Dendritic cell treated with granulocyte-macrophage colony-stimulating factor and Interleukin-4, amounts not matched to agents 40 ng/mL and 50 ng/mL, for 4 days (primary cell): ENCODE data around the gene CLIP2.

Experiments
- H3K27ac Mint-ChIP-seq: one replicate; pipeline ENCODE4 v1.8.0; 2022; ENCODE audit warnings: mild to moderate bottlenecking, mixed read lengths
- H3K27me3 Mint-ChIP-seq: one replicate; pipeline ENCODE4 v1.8.0; 2022; ENCODE audit warnings: mild to moderate bottlenecking, mixed read lengths
- H3K36me3 Mint-ChIP-seq: one replicate; pipeline ENCODE4 v1.8.0; 2022; ENCODE audit warnings: low read depth, mixed read lengths
- H3K4me1 Mint-ChIP-seq: one replicate; pipeline ENCODE4 v1.8.0; 2022; ENCODE audit warnings: low read depth, mixed read lengths
- H3K4me3 Mint-ChIP-seq: one replicate; pipeline ENCODE4 v1.8.0; 2022; ENCODE audit warnings: mild to moderate bottlenecking, moderate library complexity, mixed read lengths
- H3K9me3 Mint-ChIP-seq: one replicate; pipeline ENCODE4 v1.8.0; 2022; ENCODE audit warnings: mixed read lengths
- intact Hi-C: fragments of 100-400 bp; cut with micrococcal nuclease; formaldehyde crosslinking; loops from one replicate; pipeline ENCODE4 v1.15.0; 2022

The CLIP2 gene

GRCh38 chr7:74258639-74259038, 30.6 kb upstream of the CLIP2 start:
- H3K27me3 Mint-ChIP-seq: no peaks in the 10 kb centered on the region
- intact Hi-C loops: no loop called here
- H3K36me3 Mint-ChIP-seq: peaks cover 10% of the 10 kb centered on the region
- H3K9me3 Mint-ChIP-seq: no peaks in the 10 kb centered on the region
- H3K4me1 Mint-ChIP-seq: peaks cover 26% of the 10 kb centered on the region
- H3K4me3 Mint-ChIP-seq: no peak overlapping the region
- no peak overlapping the region for H3K27ac Mint-ChIP-seq

DNA sequence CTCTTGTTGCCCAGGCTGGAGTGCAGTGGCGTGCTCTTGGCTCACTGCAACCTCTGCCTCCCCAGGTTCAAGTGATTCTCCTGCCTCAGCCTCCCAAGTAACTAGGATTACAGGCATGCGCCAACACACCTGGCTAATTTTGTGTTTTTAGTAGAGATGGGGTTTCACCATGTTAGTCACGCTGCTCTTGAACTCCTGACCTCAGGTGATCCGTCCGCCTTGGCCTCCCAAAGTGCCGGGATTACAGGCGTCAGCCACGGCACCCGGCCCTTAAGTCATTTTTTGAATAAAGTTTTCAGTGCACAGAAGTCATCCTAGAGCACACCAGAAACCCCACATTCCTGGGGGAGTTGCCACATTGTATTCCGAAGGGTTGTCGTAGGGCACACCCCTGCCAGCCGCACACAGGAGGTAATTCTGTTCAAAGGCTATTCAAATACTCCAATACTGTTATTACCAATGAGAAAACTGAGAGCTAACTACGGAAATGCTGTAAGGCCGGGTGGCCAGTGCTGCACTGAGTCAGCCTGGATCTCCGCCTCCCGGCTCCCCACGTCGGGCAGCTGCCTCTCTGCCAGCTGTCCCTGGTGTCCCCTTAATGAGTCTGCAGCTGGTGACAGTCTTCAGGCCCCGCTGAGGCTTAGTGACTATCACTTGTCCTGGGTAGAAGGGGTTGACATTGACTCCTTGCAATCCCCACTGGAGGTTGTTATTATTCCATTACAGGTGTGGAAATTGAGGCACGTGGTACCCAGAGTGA, 26.4 kb upstream of the CLIP2 start:
- Mint-ChIP-seq H3K27me3 (no peaks in the 10 kb centered on the region), H3K4me1 (peaks cover 7% of the 10 kb centered on the region), H3K9me3 (no peaks in the 10 kb centered on the region), H3K36me3 (no peaks in the 10 kb centered on the region), H3K4me3 (no peak overlapping the region), H3K27ac (no peak overlapping the region)
- intact Hi-C loops: no loop called here

DNA sequence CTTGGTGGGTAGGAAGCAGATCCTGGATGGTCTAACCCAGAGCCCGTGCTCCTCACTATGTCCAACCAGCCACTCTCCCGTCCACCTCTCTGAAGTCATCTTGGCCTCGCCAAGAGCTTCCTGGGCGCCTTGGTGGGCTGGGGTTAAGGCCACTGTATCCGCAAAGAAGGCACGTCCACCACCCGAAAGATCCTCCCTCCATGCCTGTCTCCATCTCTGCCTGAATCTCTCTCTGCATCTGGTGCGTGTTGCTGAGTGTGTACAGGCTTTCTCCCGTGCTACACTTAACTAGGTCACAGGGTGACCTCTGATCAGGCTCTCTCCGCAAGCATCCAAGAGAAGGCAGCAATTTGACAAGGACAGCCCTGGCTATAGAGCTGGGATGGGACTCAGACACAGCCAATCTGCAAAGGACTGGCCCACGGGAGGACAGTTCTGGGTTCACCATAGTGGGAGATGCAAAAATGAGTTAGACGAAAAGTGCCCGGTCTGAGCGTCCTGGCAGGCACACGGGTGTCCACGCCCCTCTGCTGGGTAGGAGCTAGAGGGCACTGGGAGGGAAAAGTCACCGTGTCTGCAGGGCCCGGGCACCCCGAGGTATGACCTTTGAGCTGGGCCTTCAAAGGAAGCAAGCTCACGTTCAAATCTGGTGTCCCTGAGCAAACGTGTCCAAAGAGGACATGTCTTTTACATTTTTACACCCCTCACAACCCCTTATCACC, 25.6 kb upstream of the CLIP2 start:
- no peak overlapping the region for H3K27ac Mint-ChIP-seq
- no peaks in the 10 kb centered on the region for H3K9me3 Mint-ChIP-seq
- no peaks in the 10 kb centered on the region for H3K27me3 Mint-ChIP-seq
- no peak overlapping the region for H3K4me3 Mint-ChIP-seq
- no peaks in the 10 kb centered on the region for H3K36me3 Mint-ChIP-seq
- intact Hi-C loops: no loop called here
- H3K4me1 Mint-ChIP-seq: peaks cover 7% of the 10 kb centered on the region

- Mint-ChIP-seq H3K27ac (no peak overlapping the region), H3K4me1 (peaks cover 13% of the 10 kb centered on the region), H3K36me3 (no peaks in the 10 kb centered on the region), H3K27me3 (peaks cover 5% of the 10 kb centered on the region), H3K4me3 (no peak overlapping the region), H3K9me3 (no peaks in the 10 kb centered on the region)
- intact Hi-C loops: no loop called here
Measured at GRCh38 chr7:74266191-74266963, 22.8 kb upstream of the CLIP2 start.

DNA sequence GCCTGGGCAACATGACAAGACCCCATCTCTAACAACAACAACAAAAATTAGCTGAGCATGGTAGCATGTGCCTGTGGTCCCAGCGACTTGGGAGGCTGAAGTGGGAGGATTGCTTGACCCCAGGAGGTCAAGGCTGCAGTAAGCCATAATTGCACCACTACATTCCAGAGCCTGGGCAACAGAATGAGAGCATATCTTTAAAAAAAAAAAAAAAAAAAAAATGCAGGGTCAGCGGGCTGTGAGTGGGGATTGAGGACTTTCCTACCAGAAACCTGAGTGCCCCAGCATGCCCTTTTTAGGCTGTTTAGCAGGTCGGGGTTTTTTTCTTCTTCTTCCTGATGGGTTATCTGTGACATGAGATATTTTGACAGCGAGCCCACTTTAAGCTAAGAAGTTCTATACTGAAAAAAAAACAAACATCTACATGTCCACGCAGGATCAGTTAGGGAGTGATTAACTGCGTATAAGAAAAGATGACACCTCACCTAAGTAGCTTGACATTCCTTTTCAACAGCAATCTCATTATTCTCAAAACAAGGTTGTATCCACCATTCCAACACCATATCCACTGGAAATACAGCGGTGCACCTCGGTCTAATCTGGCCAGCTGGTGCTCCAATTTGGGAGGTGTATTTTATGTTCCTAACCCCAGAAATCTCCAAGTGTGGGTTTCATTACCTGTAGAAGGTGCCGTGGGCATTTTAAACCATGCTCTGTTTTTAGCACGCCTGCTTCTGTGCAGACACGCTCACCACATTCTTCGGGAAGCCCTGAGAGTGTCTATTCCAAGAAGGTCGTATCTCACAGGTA, 21.2 kb upstream of the CLIP2 start:
- intact Hi-C loops: no loop called here
- Mint-ChIP-seq H3K27me3 (peaks cover 5% of the 10 kb centered on the region), H3K4me3 (no peak overlapping the region)

DNA sequence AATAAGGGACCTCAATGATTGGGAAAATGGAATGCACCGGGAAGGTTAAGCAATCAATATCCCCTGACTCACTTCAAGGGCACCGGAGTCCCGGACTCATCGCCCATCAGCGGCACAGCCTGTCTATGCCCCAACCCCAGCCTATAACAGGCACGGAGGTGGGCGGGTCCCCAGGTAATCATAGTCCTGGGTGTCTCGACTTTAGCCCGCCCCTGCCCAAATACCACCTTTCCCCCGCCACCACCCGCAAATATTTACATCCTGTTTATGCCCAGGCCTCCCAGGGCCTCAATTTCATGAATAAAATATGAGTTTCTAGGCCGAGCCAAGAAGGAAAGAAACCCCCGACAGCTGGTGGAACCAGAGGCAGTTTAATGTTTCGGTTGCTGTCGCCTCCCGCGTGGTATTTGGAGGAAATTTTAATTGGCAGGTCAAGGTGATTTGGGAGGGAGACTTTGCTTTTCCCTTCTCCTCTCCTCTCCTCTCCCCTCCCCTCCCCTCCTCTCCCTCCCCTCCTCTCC, 19.4 kb upstream of the CLIP2 start:
- intact Hi-C loops: no loop called here
- Mint-ChIP-seq H3K27ac (peak overlapping the region; percentile 41), H3K4me3 (peak overlapping the region; percentile 71), H3K36me3 (no peaks in the 10 kb centered on the region), H3K27me3 (peaks cover 5% of the 10 kb centered on the region), H3K4me1 (peaks cover 40% of the 10 kb centered on the region), H3K9me3 (no peaks in the 10 kb centered on the region)

More for the DNA sequence above, 21.2 kb upstream of the CLIP2 start:
- peaks cover 28% of the 10 kb centered on the region for H3K4me1 Mint-ChIP-seq
- no peak overlapping the region for H3K27ac Mint-ChIP-seq
- H3K9me3 Mint-ChIP-seq: no peaks in the 10 kb centered on the region
- H3K36me3 Mint-ChIP-seq: no peaks in the 10 kb centered on the region

GRCh38 chr7:74271742-74272141, 17.5 kb upstream of the CLIP2 start:
- Mint-ChIP-seq H3K27me3 (peaks cover 5% of the 10 kb centered on the region), H3K4me1 (peaks cover 42% of the 10 kb centered on the region), H3K36me3 (no peaks in the 10 kb centered on the region), H3K9me3 (no peaks in the 10 kb centered on the region), H3K4me3 (peak overlapping the region; percentile 41), H3K27ac (peak overlapping the region; percentile 94)
- intact Hi-C loops: loop anchor here (2.0 kb wide), 2 partner anchors 17 kb away; partner anchors contain the start of genes CLIP2 and RFC2

DNA sequence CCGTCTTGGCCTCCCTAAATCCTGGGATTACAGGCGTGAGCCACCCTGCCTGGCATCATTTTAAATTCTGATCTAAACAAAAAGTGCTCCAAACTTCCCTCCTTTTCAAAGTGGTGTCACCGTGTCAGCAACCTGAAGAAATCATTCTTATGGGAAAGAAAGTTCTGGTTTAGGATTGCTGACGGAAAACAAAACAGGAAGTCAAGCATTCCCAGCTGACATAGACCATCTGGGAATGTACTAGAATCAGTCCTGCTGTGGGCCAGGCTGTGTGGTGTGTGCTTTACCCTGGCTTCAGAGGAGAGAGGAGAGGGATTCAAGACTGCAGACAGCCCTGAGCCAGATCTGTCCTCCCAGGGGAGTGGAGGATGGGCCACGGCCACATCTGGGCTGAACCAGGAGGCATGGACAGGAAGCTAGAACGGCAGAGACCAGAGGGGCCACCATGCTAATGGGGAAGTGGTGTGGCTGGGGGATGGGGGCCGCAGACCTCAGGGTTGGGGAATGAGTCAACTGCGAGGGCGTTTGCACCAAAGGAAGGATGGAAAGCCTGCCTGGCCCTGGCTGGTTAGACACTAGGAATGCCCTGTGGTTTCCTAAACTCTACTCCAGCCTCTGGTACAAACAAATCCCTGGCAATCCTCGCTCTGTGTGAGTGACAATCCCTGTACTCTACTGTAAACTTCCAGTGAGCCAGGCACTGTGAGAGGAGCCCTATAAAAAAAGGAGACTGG, 16.7 kb upstream of the CLIP2 start:
- intact Hi-C loops: loop anchor here (2.0 kb wide), 2 partner anchors 16 to 18 kb away; partner anchors contain the start of genes CLIP2 and RFC2
- Mint-ChIP-seq H3K4me3 (peak overlapping the region; percentile 41), H3K27me3 (peaks cover 5% of the 10 kb centered on the region), H3K36me3 (no peaks in the 10 kb centered on the region), H3K9me3 (no peaks in the 10 kb centered on the region), H3K27ac (peak overlapping the region; percentile 94), H3K4me1 (peaks cover 44% of the 10 kb centered on the region)

- intact Hi-C loops: no loop called here
- Mint-ChIP-seq H3K27me3 (no peaks in the 10 kb centered on the region), H3K4me1 (peaks cover 56% of the 10 kb centered on the region), H3K36me3 (no peaks in the 10 kb centered on the region), H3K4me3 (no peak overlapping the region), H3K27ac (no peak overlapping the region), H3K9me3 (no peaks in the 10 kb centered on the region)
Measured at GRCh38 chr7:74275401-74275881, 13.8 kb upstream of the CLIP2 start.

DNA sequence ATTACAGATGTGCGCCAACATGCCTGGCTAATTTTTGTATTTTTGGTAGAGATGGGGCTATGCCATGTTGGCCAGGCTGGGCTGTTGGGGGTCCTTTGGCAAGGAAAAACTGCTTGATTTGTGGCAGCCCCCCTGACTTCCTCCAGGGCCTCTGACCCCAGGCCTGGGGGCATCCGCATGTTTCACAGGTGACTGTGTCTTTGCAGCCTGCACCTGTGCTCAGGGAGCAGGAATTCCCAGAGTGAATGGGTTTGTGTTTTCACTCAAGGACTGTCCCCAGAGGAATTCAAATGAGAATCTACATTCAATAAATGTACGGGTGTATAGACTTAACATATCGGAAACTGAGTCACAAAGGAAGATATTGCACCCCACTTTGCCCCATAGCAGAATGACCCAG, 11.6 kb upstream of the CLIP2 start:
- Mint-ChIP-seq H3K27ac (no peak overlapping the region), H3K36me3 (no peaks in the 10 kb centered on the region), H3K4me3 (no peak overlapping the region), H3K27me3 (peaks cover 2% of the 10 kb centered on the region), H3K4me1 (peaks cover 47% of the 10 kb centered on the region), H3K9me3 (no peaks in the 10 kb centered on the region)
- intact Hi-C loops: no loop called here

GRCh38 chr7:74280985-74281384, 8.2 kb upstream of the CLIP2 start:
- Mint-ChIP-seq H3K9me3 (no peaks in the 10 kb centered on the region), H3K4me1 (peaks cover 39% of the 10 kb centered on the region), H3K27ac (peak overlapping the region; percentile 39), H3K27me3 (peaks cover 6% of the 10 kb centered on the region), H3K36me3 (no peaks in the 10 kb centered on the region), H3K4me3 (no peak overlapping the region)
- intact Hi-C loops: loop anchor here (10.0 kb wide), 1 partner anchor 76 kb away; no protein-coding TSS in a partner anchor

DNA sequence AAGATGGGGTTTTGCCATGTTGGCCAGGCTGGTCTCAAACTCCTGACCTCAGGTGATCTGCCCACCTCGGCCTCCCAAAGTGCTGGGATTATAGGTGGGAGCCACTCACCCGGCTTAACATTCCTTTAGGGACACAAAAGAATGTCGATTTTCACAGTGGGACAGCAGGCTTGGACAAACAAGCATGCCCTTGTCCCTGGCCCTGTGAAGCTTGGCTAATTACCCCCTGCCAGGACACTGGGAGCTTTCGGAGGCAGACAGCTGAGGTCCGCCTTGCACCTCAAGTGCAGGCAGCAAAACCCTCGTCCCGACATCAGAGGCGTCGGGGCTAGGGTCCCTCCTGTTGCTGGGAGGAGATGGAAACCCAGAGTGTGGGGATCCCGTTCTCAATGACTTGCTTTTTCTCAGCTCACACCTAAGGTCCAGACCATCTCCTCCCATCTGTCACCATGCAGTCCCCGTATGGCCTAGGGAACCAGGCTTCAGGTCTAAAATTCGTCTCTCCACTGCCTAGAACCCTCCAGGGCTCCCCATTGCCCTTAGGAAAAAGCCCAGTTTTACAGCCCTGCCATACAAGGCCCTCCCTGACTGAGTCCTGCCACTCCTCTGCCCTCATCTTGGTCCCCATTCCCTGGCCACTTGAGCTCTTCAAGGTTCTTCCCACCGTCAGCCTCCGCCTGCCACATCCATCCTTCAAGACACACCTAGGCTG, 6.3 kb upstream of the CLIP2 start:
- intact Hi-C loops: loop anchor here (10.0 kb wide), 1 partner anchor 78 kb away; no protein-coding TSS in a partner anchor
- Mint-ChIP-seq H3K9me3 (no peaks in the 10 kb centered on the region), H3K4me3 (no peak overlapping the region), H3K36me3 (no peaks in the 10 kb centered on the region), H3K4me1 (peaks cover 36% of the 10 kb centered on the region), H3K27me3 (peaks cover 14% of the 10 kb centered on the region), H3K27ac (peak overlapping the region; percentile 23)
